HL-60/S4 treated with retinoic acid at 250 ng/mL for 4 days and 3 days (cell line): ENCODE measurements around the gene STK11IP.

ENCODE experiments used
- in situ Hi-C: fragments of 300-500 bp; cut with MboI; formaldehyde crosslinking; loops from 2 replicates; pipeline ENCODE4 v1.7.0; 2022; ENCODE audit warnings: low sequenced_read_pairs

STK11IP gene

DNA sequence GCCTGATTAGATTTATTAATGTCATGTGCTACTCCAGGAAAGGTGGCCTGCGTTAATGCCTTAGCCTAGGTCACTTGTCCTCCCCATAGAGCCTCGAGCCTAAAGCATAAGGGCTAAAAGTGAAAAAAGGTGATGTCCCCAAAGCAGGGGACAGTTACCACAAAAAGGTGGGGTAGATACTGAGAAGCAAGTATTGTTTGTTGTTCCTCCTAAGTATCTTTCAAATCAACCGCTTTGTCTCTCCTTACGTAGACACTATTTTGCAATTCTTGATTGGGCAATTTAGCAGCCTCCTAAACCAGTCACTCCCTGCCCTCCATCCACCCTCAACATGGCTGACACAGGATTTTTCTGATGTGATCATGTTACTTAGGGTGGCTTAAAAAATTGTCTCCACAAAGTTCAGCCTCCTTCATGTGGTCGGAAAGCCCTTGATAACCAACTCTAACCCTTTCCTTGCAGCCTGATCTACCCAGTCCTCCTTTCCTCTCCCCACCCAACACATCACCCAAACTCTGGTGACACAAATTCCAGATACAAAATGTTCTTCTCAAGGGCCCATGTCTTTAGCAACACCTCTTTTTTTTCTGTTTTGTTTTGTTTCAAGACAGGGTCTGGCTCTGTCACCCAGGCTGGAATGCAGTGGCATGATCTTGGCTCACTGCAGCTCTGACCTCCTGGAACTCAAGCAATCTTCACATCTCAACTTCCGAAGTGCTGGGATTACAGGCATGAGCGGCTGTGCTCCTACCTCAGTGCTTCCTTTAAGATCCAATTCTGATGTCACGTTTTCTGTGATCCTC lies 18.6 kb upstream of the STK11IP start:
- in situ Hi-C loops: no loop called here

- in situ Hi-C loops: no loop called here
Observed at GRCh38 chr2:219581346-219581745, 16.3 kb upstream of the STK11IP start.

- in situ Hi-C loops: no loop called here
Observed at GRCh38 chr2:219591091-219591490, 6.6 kb upstream of the STK11IP start.

GRCh38 chr2:219592736-219593135 lies 4.9 kb upstream of the STK11IP start:
- in situ Hi-C loops: no loop called here

GRCh38 chr2:219593154-219593553 lies 4.5 kb upstream of the STK11IP start:
- in situ Hi-C loops: no loop called here

DNA sequence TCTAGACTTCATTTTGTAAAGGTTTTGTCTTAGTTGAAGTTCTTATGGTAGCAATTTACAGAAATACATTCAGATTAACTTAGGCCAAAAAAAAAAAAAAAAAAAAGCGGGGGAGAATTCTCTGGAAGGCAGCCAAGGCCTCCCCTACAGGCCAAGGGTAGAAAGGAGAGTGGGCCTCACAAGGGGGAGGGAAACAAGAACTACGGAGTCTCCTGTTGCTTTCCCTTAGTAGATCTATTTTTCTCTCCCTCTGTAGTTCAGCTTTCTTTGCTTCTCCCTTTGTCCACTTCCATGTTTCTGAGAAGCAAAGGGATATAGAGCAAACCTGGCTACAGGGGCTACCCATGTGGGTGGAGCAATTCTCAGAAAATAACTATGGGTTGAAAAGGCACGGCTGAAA lies 2.4 kb upstream of the STK11IP start:
- in situ Hi-C loops: no loop called here

DNA sequence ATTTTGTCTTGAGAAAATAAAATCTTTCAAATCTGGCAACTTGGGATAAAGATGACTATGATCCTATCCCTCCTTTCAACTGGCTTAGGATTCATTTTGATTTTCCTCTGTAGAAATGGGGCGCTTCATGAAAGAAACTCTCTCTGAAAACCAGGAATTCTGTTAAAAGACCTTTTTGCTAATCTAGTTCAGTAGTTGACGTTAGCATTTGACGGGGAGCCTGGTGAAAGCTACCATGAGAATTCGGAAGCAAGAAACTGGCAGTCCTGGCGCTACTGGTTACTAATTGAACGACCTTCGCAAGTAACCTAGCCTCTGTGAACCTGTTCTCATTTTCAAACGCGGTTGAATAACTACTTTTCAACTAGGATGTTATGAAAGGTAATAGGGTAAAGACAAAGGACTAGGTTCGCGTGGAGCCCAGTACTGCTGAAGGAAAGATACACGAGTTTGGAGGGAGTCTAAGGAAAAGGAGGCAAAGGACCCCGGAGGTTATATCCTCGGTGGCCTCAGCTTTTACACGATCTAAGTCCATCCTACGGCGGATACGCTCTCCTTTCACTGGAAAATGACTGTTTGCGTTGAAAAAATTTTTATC lies 604 bp upstream of the STK11IP start:
- in situ Hi-C loops: no loop called here

- in situ Hi-C loops: no loop called here
Observed at GRCh38 chr2:219598308-219599078, 836 bp downstream of the STK11IP start.

GRCh38 chr2:219603771-219604170 lies 6.1 kb downstream of the STK11IP start:
- in situ Hi-C loops: no loop called here

DNA sequence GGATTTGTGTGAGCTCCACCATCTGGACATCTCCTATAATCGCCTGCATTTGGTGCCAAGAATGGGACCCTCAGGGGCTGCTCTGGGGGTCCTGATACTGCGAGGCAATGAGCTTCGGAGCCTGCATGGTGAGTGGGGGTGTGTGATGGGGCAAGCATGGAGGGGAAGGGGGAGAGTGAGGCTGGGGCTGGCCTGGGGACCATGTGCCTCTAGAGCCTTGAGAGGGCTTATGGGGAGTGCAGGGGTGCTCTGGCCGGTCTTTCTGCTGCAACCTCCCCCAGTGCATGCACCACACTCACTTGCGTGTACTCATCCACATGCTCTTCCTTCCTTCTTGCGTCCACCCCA lies 7.9 kb downstream of the STK11IP start:
- in situ Hi-C loops: no loop called here

DNA sequence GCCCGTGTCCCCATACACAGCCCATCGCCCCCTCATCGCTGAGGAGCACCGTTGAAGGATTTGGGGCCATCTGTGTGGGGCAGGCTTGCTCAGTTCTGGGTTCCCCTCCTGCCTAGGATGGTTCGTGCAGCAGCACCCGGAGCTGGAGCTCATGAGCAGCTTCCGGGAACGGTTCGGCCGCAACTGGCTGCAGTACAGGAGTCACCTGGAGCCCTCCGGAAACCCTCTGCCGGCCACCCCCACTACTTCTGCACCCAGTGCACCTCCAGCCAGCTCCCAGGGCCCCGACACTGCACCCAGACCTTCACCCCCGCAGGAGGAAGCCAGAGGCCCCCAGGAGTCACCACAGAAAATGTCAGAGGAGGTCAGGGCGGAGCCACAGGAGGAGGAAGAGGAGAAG lies 10.3 kb downstream of the STK11IP start:
- in situ Hi-C loops: no loop called here

GRCh38 chr2:219608399-219608964 lies 10.8 kb downstream of the STK11IP start:
- in situ Hi-C loops: no loop called here

- in situ Hi-C loops: no loop called here
Observed at GRCh38 chr2:219609149-219609750, 11.6 kb downstream of the STK11IP start.

GRCh38 chr2:219611306-219611705 lies 13.6 kb downstream of the STK11IP start:
- in situ Hi-C loops: no loop called here

GRCh38 chr2:219611866-219612576 lies 14.4 kb downstream of the STK11IP start:
- in situ Hi-C loops: no loop called here

GRCh38 chr2:219612577-219613286 lies 15.1 kb downstream of the STK11IP start:
- in situ Hi-C loops: no loop called here

DNA sequence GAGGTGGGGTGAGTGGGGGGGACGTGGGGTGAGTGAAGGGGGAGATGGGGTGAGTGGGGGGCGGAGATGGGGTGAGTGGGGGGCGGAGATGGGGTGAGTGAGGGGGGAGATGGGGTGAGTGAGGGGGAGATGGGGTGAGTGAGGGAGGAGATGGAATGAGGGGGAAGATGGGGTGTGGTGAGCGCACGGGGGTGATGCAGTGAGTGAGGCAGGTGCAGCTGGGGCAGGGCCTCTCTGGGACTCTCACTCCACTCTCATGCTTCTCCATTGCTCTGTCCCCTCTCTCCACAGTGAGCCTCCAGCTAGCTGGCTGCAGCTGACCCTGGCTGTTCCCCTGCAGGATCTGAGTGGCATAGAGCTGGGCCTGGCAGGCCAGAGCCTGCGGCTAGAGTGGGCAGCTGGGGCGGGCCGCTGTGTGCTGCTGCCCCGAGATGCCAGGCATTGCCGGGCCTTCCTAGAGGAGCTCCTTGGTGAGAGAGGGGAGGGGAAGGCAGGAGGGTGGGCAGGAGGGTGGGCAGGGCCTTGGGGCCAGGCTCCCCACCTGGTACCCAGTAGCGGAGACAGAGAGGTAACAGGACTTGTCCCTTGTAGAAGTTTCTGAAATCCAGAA lies 15.9 kb downstream of the STK11IP start:
- in situ Hi-C loops: no loop called here

GRCh38 chr2:219614076-219614860 lies 16.6 kb downstream of the STK11IP start:
- in situ Hi-C loops: no loop called here

GRCh38 chr2:219615036-219615435 lies 17.4 kb downstream of the STK11IP start:
- in situ Hi-C loops: no loop called here
